ENCODE measurements around the gene PLEK2.

Gene PLEK2

GRCh38 chr14:67397536-67397935 is 14.4 kb downstream of the PLEK2 start:
- DNase-seq (ENCODE audit: low read depth in 2 of 2), result no peak

DNA sequence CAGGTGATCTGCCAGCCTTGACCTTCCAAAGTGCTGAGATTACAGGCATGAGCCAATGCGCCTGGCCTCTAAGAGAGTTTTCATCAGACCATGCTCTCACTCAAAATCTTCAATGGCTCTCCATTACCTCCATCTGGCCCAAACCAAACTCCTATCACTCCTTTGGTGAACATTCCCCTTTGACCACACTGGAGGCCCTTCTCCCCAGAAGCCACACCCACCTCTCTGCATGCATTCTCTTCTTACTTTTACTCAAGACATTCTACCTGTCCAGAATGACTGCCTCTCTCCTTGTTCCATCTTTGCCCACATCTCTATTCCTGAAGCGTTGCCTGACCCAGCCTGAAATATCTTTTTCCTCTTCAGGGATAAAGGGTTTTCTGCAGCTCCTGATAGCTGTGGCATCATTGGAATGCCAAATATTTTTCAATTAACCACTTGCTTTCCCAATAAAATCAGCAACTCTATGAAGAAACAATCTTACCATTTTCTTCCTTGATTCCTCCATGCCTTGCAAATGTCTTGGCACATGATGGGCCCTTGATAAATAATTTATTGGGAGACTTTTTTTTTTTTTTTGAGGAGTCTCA is 15.5 kb downstream of the PLEK2 start:
- no peak for DNase-seq (ENCODE audit: low read depth in 2 of 2)

DNA sequence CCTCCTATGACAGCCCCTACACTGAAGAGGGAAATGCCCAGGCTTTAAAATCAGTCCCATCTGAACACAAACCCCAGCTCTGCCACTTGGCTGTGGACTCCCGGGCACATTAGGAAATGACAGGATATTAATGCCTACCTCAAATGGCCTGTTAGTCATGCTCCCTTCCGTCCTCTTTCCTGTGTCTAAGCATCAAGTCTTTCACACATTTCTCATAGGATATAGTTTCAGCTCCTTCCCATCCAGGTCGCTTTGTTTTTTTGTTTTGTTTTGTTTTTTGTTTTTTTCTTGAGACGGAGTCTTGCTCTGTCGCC is 16.1 kb downstream of the PLEK2 start:
- DNase-seq (ENCODE audit: low read depth in 2 of 2), result no peak

- DNase-seq (ENCODE audit: low read depth in 2 of 2), result no peak
These were observed 16.7 kb downstream of the PLEK2 start for GRCh38 chr14:67395086-67395875.

- DNase-seq (ENCODE audit: low read depth in 2 of 2), result no peak
These were observed 18.3 kb downstream of the PLEK2 start for GRCh38 chr14:67393689-67394088.

GRCh38 chr14:67392800-67393199 is 19.2 kb downstream of the PLEK2 start:
- DNase-seq (ENCODE audit: low read depth in 2 of 2), result no peak

DNA sequence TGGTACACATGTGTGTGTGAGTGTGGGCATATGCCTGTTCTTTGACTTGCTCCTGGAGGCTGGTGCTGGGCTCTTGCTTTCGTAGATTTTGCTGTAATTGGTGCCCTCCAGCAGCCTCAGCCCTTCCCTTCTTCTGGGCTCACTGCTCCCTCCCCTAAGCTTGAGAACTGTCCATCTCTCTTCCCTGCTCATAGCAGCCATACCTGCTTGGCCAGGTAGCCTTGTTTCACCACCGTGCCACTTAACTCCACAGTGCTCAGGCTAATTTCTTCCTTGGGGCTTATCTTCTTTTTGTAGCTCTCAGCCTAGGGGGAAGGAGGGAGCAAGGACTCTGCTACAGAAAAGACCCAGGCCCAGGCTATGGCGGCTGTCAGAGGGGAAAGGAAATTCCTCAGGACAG is 19.8 kb downstream of the PLEK2 start:
- no peak for DNase-seq (ENCODE audit: low read depth in 2 of 2)

DNA sequence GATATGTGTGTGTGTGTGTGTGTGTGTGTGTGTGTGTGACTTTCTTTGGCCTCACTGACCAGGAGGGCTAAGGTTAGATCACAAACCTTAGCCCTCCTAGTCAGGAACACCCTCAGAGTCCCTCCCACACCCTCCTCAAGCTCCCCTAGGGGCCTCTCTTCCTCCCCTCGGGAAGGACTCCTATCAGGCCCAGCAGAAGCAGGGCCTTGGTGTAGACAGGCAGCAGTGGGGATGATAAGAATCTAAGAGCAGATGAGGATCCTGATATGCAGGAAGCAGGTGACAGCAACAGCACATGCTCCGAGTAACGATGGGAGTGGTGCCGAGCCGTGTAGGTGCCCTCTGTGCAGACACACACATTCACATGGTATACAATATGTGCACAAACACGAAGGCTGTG is 20.7 kb downstream of the PLEK2 start:
- no peak for DNase-seq (ENCODE audit: low read depth in 2 of 2)

DNA sequence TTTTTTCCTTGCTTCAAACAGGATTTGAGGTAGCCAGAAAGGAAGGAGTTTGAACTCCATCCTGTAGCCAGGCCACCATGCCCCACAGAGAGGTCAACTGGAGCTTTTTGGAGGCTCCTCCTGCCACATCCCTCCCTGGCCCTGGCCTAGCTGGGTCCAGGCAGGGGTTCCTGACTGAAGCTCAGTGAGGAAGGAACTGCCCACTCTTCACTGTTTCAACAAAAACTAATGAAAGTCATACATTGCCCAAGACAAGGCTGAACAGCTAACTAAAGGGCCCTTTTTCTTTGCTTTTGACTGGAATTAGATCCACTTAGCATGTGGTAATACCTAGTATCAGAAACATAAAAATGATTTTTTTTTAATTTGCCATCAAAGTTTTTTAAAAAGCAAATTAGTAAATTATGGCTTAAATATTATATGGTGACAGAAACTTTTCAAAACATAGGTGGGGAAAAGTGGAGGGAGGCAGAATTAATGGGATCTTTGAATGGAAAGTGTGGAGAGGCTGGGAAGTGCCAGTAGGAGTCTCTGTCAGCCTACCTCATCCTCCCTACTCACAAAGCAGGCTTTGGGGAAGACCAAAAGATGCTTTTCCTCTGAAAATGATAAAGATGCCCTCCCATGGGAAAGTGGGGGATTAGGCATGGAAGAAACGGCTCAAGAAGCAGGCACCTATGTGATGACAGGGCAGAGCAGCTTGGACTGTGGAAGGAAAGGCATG is 22.0 kb downstream of the PLEK2 start:
- DNase-seq (ENCODE audit: low read depth in 2 of 2), result no peak

- no peak for DNase-seq (ENCODE audit: low read depth in 2 of 2)
These were observed 22.7 kb downstream of the PLEK2 start for GRCh38 chr14:67389275-67389674.

DNA sequence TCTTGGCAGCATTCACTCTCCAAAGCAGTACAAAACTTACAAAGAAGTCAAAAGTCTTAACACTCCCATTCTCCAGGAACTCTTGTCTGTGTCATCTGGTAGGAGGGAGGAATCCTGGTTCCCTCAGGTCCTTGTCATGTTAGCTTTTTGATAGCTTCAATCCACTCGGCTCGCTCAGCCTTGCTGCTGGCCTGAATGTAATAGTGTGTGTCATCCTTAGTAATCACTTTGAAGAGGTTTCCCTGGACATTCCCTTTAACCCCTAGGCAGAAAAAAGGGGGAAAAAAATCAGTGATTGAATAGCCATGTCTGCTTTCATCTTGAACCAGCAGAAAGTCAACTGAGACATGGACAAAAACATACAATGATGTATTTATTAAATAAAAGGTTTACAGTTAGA is 24.8 kb downstream of the PLEK2 start:
- no peak for DNase-seq (ENCODE audit: low read depth in 2 of 2)

- DNase-seq (ENCODE audit: low read depth in 2 of 2), result no peak
These were observed 26.3 kb downstream of the PLEK2 start for GRCh38 chr14:67385618-67386017.

DNA sequence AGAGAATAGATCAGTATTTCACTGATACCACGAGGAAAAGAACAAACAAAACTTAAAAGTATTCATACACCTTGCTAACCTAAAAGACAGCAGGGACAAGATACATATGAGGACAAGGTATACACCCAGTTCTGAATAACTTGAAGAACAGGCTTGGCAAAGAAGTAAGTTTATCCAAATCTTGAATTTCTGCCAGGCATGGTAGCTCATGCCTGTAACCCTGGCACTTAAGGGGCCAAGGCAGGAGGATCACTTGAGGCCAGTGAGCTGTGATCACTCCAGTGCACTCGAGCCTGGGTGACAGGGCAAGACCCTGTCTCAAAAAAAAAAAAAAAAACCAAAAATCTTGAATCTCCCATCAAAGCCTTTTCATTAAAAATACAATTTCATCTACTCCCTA is 26.8 kb downstream of the PLEK2 start:
- no peak for DNase-seq (ENCODE audit: low read depth in 2 of 2)

GRCh38 chr14:67377916-67378315 is 34.0 kb downstream of the PLEK2 start:
- DNase-seq (ENCODE audit: low read depth in 2 of 2), result no peak

DNA sequence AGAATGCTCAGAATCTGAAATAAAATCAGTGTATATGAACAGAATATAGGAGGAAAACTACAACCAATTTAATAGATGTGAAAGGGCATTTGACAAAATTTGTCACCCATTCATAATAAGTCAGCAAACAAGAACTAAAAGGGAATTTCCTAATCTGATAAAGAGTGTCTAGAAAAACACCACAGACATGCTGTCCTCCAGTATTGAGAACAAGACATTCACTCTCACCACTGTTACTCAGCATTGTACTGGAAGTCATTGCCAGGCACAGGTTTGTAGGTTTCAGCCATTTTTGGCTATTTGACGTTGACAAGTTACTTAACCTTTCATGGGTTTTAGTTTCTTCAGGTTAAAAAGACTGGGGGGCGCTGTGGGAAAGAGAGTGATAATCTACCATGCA is 38.6 kb downstream of the PLEK2 start:
- DNase-seq (ENCODE audit: low read depth in 2 of 2), result no peak

DNA sequence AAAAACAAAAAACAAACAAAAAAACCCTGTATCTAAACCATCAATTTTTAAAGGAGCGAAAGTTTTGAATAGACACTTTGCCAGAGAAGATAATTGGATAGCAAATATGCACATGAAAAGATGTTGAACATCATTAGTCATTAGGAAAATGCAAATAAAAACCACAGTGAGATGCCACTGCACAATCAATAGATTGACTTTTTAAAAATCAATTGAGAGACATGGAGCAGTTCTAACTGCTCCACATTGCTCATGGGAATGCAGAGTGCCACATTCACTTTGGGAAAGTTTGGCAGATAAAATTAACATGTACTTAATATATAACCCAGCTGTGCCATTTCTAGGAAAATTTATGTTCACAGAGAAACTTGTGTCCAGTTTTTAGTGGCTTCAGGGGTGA is 39.1 kb downstream of the PLEK2 start:
- no peak for DNase-seq (ENCODE audit: low read depth in 2 of 2)

DNA sequence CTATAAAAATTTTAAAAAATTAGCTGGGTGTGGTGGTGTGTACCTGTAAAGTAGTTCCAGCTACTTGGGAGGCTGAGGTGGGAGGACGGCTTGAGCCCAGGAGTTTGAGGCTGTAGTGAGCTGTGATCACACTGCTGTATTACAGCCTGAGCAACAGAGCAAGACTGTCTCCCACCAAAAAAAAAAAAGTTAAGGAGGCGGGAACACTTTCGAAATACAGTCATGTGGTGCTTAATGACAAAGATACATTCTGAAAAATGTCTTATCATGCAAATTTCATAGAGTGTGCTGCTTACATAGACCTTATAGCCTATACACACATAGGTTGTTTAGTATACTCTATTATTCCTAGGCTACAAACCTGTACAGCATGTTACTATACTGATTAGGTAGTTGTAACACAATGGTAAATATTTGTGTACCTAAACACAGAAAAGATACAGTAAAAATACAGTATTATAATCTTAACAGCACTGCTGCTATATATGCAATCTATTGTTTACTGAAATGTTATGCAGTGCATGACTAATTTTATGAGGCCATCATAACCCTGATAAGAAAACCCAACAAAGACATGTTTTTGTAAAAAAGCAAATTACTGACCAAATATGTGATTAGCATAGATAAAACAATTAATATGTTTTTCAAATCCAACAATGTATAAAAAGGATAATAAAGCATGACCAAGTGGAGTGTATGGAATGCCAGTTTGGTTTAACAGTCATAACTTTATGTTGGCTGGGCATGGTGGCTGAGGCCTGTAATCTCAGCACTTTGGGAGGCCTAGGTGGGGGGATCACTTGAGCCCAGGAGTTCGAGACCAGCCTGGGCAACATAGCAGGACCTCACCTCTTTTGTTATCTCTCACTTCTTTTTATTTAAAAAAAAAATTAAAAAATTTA is 40.5 kb downstream of the PLEK2 start:
- no peak for DNase-seq (ENCODE audit: low read depth in 2 of 2)

DNA sequence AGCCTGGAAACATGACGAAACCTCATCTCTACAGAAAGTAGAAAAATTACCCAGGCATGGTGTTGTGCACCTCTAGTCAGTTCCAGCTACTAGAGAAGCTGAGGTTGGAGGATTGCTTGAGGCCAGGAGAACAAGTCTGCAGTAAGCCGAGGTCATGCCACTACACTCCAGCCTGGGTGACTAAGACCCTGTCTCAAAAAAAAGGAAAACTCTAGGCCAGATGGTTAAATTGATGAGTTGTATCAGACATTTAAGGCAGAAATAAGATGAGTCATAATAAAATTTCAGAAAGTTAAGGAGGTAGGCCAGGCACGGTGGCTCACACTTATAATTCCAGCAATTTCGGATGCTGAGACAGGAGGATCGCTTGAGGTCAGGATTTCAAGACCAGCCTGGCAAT is 41.1 kb downstream of the PLEK2 start:
- no peak for DNase-seq (ENCODE audit: low read depth in 2 of 2)

GRCh38 chr14:67365476-67365875 is 46.5 kb downstream of the PLEK2 start:
- DNase-seq (ENCODE audit: low read depth in 2 of 2), result no peak

DNA sequence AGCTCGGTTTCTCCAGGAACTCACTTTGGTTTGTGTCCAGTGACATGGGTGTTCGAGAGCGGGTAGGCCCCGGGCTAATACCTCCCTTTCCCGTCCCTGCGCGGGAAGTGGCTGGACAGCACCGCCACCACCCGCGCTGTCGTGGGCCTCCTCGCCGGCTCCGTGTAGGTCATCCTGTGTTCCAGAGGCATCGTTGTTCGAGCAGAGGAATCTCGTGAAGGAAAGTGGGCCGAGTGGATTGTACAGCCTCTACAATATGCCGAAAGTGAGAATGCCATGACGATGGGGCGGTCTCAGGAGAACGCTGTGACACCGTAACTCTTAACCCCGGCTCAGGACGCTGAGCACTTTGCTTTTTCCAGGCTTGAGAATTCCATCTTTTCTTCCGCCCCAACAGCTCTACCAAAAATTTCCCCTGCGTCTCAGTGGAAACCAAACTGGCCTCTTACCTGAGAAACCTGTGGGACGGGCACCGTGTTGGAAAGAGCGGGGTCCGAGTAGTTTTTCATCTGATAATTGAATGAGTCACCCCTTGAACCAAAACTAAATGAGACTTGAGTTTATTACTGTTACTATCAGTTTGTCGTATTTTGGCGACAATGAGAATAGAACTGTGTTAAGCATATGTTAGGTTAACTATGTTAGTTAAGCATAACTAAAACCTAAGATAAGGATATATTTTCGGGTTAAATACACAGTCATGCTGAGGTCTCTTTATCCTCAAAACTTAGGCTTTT is 51.3 kb downstream of the PLEK2 start:
- DNase-seq (ENCODE audit: low read depth in 2 of 2), result no peak

GRCh38 chr14:67359775-67360469 is 52.0 kb downstream of the PLEK2 start, which contains the start of the genes ATP6V1D and EIF2S1:
TSS of gene ATP6V1D (minus strand) at chr14:67359804. CDS start at chr14:67359698, 106 bp downstream.
TSS of gene EIF2S1 (plus strand) at chr14:67360328. CDS start at chr14:67364768, 4,440 bp downstream.
- peak; percentile 96 to 99 for DNase-seq (ENCODE audit: low read depth in 2 of 2)

All from activated CD4-positive, alpha-beta T cell treated with anti-CD3 and anti-CD28 coated beads for 24 hours (primary cell).